Gastrocnemius medialis (tissue), 4 donors: ENCODE results near the gene KRTDAP. TPM values are rescaled to one million over a fixed set of nuclear protein-coding genes. Genes with fewer than 3 reads are reported as not detected.

ENCODE experiments used
- total RNA-seq, 4 donors: library from RNA; depleted of rRNA; stranded (reverse); fragments of >200 nt; gene quantifications; one replicate each; pipeline versions ENCODE4 v1.1.0 to v1.2.3, GENCODE V29; 2016

Gene KRTDAP
- total RNA-seq, 4 donors from 2014 or later = not detected

Other genes with a start within 250 kb of the KRTDAP start
- 10 to 100 TPM in 1 of 4 donors, 1 to 10 TPM in 3; 2.5 to 11.4 (median 5.2) TPM for gene LSR, start 241.5 kb downstream of the KRTDAP start, total RNA-seq
- 100 to 1,000 TPM; 118 to 169 (median 143) TPM for gene USF2, start 221.5 kb downstream of the KRTDAP start, total RNA-seq
- gene HAMP, start 207.9 kb downstream of the KRTDAP start, total RNA-seq = not detected
- 1 to 10 TPM in 1 of 4 donors, under 1 TPM in 1, not detected in 2; 0.24 to 1.5 TPM for gene MAG, start 198.3 kb downstream of the KRTDAP start, total RNA-seq
- gene CD22, start 161.3 kb downstream of the KRTDAP start, total RNA-seq = under 1 TPM in 1 of 4 donors, not detected in 3; 0.59 TPM
- gene FFAR1, start 142.6 kb downstream of the KRTDAP start, total RNA-seq = not detected
- gene FFAR3, start 132.0 kb downstream of the KRTDAP start, total RNA-seq = not detected
- gene GPR42, start 119.4 kb downstream of the KRTDAP start, total RNA-seq = not detected
- not detected for gene FFAR2, start 42.2 kb downstream of the KRTDAP start, total RNA-seq
- under 1 TPM in 1 of 4 donors, not detected in 3; 0.89 TPM for gene DMKN, start 23.2 kb upstream of the KRTDAP start, total RNA-seq
- gene SBSN, start 37.8 kb upstream of the KRTDAP start, total RNA-seq = not detected
- gene GAPDHS, start 43.0 kb upstream of the KRTDAP start, total RNA-seq = not detected
- gene TMEM147, start 55.2 kb upstream of the KRTDAP start, total RNA-seq = 100 to 1,000 TPM in 3 of 4 donors, 10 to 100 TPM in 1; 86.2 to 145 (median 119) TPM
- gene ATP4A, start 73.2 kb upstream of the KRTDAP start, total RNA-seq = not detected
- not detected for gene PMIS2, start 95.7 kb upstream of the KRTDAP start, total RNA-seq
- gene HAUS5, start 122.3 kb upstream of the KRTDAP start, total RNA-seq = 1 to 10 TPM; 2.5 to 4.8 (median 3.4) TPM
- 10 to 100 TPM; 45.8 to 77.8 (median 75.4) TPM for gene RBM42, start 138.6 kb upstream of the KRTDAP start, total RNA-seq
- gene ETV2, start 151.3 kb upstream of the KRTDAP start, total RNA-seq = under 1 TPM in 1 of 4 donors, not detected in 3; 0.23 TPM
- gene COX6B1, start 157.9 kb upstream of the KRTDAP start, total RNA-seq = 1,000 to 10,000 TPM in 2 of 4 donors, 100 to 1,000 TPM in 2; 899 to 1,245 (median 976) TPM
- gene UPK1A, start 176.1 kb upstream of the KRTDAP start, total RNA-seq = not detected
- not detected for gene ZBTB32, start 214.1 kb upstream of the KRTDAP start, total RNA-seq
- gene KMT2B, start 227.5 kb upstream of the KRTDAP start, total RNA-seq = 10 to 100 TPM in 3 of 4 donors, 1 to 10 TPM in 1; 9.3 to 39.0 (median 16.8) TPM